Epithelial cell of esophagus (primary cell): ENCODE data around the gene RBFOX1.

Experiments
- DNase-seq: peaks from one replicate; pipeline ENCODE4 v3.0.0; 2010; ENCODE audit warnings: low read depth
- H3K4me3 ChIP-seq: 2 replicates; pipeline ENCODE4 v1.5.1; 2011; ENCODE audit warnings: mild to moderate bottlenecking, low read length, control low read depth
- TF ChIP-seq, protein P1 (sequence below): IDR thresholded peaks from 2 replicates; pipeline ENCODE4 v1.5.1; 2011; ENCODE audit warnings: low read depth, mild to moderate bottlenecking, low read length, control low read depth, inconsistent platforms; ENCODE audit not compliant: insufficient read depth; ENCODE audit errors: missing control alignments

The RBFOX1 gene

DNA sequence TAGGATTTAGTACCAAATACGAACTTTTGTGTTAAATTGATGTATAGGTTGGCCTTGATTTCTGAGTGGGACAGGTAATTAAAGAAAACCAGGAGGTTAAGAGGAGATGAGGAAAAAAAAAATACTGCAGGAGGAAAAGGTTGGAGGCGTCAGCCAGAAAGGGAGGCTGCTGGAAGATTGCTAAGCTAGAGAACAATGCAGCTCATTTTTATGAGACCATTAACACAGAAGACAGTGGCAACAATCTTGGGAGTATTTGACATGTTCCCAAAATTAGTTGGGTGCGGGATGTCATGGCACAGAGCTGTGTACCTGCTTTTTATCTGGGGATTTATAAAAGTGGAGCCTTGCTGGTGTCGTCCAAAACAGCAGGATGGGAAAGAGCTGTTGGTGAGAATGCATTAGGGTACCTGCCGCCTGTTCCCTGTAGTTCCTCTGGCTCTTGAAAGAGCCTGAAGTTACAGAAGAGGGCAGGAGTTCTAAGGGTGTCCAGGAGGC, 229.3 kb downstream of the RBFOX1 start:
- DNase-seq: no peak
- no peak overlapping the region for H3K4me3 ChIP-seq
- TF ChIP-seq, protein P1, sequence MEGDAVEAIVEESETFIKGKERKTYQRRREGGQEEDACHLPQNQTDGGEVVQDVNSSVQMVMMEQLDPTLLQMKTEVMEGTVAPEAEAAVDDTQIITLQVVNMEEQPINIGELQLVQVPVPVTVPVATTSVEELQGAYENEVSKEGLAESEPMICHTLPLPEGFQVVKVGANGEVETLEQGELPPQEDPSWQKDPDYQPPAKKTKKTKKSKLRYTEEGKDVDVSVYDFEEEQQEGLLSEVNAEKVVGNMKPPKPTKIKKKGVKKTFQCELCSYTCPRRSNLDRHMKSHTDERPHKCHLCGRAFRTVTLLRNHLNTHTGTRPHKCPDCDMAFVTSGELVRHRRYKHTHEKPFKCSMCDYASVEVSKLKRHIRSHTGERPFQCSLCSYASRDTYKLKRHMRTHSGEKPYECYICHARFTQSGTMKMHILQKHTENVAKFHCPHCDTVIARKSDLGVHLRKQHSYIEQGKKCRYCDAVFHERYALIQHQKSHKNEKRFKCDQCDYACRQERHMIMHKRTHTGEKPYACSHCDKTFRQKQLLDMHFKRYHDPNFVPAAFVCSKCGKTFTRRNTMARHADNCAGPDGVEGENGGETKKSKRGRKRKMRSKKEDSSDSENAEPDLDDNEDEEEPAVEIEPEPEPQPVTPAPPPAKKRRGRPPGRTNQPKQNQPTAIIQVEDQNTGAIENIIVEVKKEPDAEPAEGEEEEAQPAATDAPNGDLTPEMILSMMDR: no peak

DNA sequence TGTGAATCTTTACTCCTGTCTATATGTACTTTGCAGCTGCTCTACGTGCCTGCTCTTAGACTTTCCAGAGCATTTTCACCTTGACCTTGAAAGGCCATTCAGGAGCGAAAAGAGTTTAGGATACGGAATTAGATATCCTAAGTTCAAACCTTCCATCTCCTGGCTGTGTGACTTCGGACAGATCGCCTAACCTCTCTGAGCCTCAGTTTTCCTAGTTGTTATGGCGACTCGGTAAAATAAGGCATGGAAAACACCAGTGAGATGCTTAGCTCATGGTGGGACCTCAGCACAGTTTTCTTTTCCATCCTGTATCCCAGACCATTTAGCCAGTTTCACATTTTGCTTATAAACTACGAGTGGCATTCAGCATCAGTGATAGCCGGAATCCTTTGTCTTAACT, 233.7 kb downstream of the RBFOX1 start:
- no peak for DNase-seq
- H3K4me3 ChIP-seq: no peak overlapping the region
- TF ChIP-seq, protein P1: no peak

DNA sequence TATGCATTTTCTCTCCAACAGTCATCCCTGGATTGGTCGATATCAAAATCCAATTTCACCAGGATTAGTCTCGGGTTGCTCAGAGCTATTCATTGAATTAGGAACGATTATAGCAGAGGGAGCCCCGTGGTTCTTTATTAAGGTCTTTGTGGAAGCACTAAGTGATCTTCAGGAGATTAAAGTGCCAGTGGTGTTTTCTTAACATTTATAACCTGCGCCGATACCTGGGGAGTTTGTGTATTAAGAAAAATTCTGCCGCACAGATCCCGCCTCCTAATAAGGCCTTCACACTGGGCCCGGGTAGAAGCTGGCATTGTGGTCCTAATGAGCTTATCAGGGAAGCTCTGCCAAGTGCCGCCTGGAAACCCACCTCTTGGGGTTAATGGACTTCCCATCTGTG, 238.7 kb downstream of the RBFOX1 start:
- no peak for DNase-seq
- H3K4me3 ChIP-seq: no peak overlapping the region
- TF ChIP-seq, protein P1: no peak

DNA sequence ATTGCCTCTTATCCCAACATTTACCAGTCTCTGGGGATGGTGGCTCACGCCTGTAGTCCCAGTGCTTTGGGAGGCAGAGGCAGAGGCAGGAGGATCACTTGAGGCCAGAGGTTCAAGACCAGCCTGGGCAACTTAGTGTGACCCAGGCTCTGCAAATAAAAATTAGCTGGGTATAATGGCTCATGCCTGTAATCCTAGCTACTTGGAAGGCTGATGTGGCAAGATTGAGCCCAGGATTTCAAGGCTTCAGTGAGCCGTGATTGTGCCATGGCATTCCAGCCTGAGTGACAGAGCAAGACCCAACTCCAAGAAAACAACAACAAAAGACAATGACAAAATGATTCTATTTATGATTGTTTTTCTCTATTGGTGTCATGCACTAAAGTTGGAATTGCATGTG, 244.9 kb downstream of the RBFOX1 start:
- H3K4me3 ChIP-seq: no peak overlapping the region
- TF ChIP-seq, protein P1: no peak
- no peak for DNase-seq

DNA sequence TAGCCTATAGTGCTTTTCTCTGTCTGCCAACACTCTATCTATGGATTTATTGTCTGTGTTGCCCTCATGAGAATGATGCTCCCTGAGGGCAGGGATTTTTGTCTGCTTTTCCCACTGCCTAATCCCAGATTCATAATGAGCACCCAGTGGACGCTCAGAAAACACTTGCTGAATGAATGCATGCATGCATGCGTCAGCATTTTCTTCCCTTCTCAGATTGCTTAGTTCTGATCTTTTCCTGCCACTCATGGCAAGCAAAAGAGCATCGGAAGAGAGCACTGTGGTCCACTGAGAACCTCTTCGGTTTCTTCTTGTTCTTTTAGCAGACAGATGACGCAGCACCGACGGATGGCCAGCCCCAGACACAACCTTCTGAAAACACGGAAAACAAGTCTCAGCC, 246.8 kb downstream of the RBFOX1 start:
- TF ChIP-seq, protein P1: no peak
- H3K4me3 ChIP-seq: no peak overlapping the region
- no peak for DNase-seq

DNA sequence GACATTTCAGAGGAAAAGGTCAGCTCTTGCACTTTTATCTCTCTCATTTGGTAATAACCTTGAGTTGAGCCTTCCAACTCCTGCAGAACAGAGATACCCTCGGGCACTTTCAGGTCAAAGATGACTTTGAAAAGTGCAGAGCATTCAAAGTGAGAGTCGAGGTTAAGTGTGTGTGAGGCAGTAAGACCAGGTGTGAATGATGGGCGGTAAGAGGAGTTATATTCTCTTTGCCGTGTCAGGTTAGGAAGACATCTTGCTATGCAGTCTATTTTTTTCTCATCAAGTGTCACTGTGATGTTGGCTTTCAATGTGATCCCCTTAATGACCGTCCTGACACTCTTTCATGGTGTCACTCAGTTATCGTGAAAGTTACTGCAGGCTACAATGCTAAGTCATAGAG, 248.5 kb downstream of the RBFOX1 start:
- no peak overlapping the region for H3K4me3 ChIP-seq
- no peak for DNase-seq
- TF ChIP-seq, protein P1: no peak

DNA sequence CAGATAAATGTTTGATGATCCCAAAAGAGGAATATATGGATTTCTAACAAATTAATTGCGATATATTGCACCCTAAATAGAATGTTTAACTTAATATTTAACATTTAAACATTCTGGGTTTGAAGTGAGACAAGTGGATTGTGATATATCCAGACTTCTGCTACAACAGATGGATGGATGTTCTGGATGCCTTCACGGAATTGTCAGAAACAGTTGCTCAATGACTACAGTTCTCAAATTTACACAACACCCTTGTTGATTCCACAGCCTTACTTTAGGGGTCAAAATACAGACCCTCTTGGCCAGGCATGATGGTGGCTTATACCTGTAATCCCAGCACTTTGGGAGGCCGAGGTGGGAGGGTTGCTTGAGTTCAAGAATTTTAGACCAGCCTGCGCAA, 250.8 kb downstream of the RBFOX1 start:
- TF ChIP-seq, protein P1: no peak
- no peak for DNase-seq
- H3K4me3 ChIP-seq: no peak overlapping the region
